RWPE2 (cell line): Measurements from ENCODE around the gene FHIT.

Experiments
- ATAC-seq: fragments of 200-7000 bp; cut with Tn5 transposase; 3 replicates; pipeline ENCODE4 v1.9.1; 2021; ENCODE audit warnings: low read depth
- DNase-seq: peaks from one replicate; pipeline ENCODE4 v3.0.0-alpha.2; 2020; ENCODE audit warnings: low spot score
- H3K27ac ChIP-seq: fragments of 450-650 bp; 2 replicates; pipeline ENCODE4 v1.5.1; 2017; ENCODE audit warnings: mild to moderate bottlenecking; ENCODE audit not compliant: poor library complexity, severe bottlenecking
- H3K27me3 ChIP-seq: fragments of 250-450 bp; sonication (Bioruptor Pico); 2 replicates; pipeline ENCODE4 v1.5.1; 2021; ENCODE audit warnings: mild to moderate bottlenecking, moderate library complexity; ENCODE audit not compliant: insufficient read depth, poor library complexity, severe bottlenecking
- H3K36me3 ChIP-seq: fragments of 250-450 bp; sonication (Bioruptor Pico); 2 replicates; pipeline ENCODE4 v1.5.1; 2020; ENCODE audit warnings: low read depth, mild to moderate bottlenecking, moderate library complexity
- H3K4me1 ChIP-seq: fragments of 250-450 bp; sonication (Bioruptor Pico); 2 replicates; pipeline ENCODE4 v1.5.1; 2021; ENCODE audit warnings: mild to moderate bottlenecking, moderate library complexity; ENCODE audit not compliant: insufficient read depth, poor library complexity, severe bottlenecking
- H3K4me3 ChIP-seq: fragments of 250-450 bp; sonication (Bioruptor Pico); 2 replicates; pipeline ENCODE4 v1.5.1; 2021; ENCODE audit warnings: mild to moderate bottlenecking, moderate library complexity; ENCODE audit not compliant: severe bottlenecking
- H3K9me3 ChIP-seq: fragments of 250-450 bp; sonication (Bioruptor Pico); 2 replicates; pipeline ENCODE4 v1.5.1; 2021; ENCODE audit warnings: mild to moderate bottlenecking, moderate library complexity; ENCODE audit not compliant: severe bottlenecking
- TF ChIP-seq, protein P1 (sequence below): fragments of 450-650 bp; IDR thresholded peaks from one replicate; pipeline ENCODE4 v1.5.1; 2017; ENCODE audit warnings: mild to moderate bottlenecking, moderate library complexity; ENCODE audit not compliant: poor library complexity, severe bottlenecking

Gene FHIT

DNA sequence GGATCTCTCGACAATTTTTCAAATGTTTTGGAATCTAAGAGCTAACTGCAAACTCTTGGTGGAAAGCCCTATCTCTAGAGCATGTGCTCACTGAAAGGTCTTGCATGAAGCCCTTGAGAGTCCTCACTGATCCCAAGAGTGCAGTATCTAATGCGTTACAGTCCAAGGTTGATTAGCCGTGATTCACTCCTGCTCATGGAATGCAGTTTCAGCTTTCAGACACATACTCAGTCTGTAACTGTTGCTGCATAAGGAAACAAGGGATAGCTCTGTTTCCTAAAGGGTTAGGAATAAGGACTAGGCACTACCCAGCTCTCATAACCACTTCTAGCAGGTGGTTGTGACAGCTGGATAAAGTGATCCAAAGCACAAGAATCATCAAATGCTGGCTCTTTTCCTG, 1514.0 kb downstream of the FHIT start:
- ATAC-seq (no peak), DNase-seq (no peak)
- no peak overlapping the region for H3K4me3 ChIP-seq
- H3K27ac ChIP-seq: no peak overlapping the region
- H3K27me3 ChIP-seq: peaks cover 6% of the 10 kb centered on the region
- TF ChIP-seq, protein P1, sequence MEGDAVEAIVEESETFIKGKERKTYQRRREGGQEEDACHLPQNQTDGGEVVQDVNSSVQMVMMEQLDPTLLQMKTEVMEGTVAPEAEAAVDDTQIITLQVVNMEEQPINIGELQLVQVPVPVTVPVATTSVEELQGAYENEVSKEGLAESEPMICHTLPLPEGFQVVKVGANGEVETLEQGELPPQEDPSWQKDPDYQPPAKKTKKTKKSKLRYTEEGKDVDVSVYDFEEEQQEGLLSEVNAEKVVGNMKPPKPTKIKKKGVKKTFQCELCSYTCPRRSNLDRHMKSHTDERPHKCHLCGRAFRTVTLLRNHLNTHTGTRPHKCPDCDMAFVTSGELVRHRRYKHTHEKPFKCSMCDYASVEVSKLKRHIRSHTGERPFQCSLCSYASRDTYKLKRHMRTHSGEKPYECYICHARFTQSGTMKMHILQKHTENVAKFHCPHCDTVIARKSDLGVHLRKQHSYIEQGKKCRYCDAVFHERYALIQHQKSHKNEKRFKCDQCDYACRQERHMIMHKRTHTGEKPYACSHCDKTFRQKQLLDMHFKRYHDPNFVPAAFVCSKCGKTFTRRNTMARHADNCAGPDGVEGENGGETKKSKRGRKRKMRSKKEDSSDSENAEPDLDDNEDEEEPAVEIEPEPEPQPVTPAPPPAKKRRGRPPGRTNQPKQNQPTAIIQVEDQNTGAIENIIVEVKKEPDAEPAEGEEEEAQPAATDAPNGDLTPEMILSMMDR: no peak
- H3K4me1 ChIP-seq: no peaks in the 10 kb centered on the region
- no peaks in the 10 kb centered on the region for H3K36me3 ChIP-seq
- no peaks in the 10 kb centered on the region for H3K9me3 ChIP-seq

DNA sequence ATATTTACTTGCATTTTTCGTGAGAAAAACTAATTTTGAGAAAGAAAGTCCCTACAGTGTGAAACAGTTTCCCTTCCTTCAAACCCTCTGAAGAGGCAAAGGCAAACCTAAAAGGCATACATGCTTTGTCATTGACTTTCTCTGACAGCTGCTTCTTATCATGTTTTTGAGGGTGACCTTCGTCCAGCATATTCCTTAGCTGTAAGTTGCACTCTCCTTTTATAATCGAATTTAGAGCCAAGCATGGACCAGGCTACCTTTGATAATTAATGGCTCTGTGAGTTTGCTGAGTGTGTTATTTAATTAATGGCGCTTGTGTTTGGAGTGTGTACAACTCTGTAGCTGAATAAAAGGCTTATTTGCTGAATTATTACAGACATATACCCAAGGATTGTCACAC, 1517.2 kb downstream of the FHIT start:
- ATAC-seq (no peak), DNase-seq (no peak)
- Histone ChIP-seq H3K27me3 (no peaks in the 10 kb centered on the region), H3K4me1 (no peaks in the 10 kb centered on the region), H3K9me3 (no peaks in the 10 kb centered on the region), H3K27ac (no peak overlapping the region), H3K4me3 (no peak overlapping the region), H3K36me3 (no peaks in the 10 kb centered on the region)
- TF ChIP-seq, protein P1: no peak

DNA sequence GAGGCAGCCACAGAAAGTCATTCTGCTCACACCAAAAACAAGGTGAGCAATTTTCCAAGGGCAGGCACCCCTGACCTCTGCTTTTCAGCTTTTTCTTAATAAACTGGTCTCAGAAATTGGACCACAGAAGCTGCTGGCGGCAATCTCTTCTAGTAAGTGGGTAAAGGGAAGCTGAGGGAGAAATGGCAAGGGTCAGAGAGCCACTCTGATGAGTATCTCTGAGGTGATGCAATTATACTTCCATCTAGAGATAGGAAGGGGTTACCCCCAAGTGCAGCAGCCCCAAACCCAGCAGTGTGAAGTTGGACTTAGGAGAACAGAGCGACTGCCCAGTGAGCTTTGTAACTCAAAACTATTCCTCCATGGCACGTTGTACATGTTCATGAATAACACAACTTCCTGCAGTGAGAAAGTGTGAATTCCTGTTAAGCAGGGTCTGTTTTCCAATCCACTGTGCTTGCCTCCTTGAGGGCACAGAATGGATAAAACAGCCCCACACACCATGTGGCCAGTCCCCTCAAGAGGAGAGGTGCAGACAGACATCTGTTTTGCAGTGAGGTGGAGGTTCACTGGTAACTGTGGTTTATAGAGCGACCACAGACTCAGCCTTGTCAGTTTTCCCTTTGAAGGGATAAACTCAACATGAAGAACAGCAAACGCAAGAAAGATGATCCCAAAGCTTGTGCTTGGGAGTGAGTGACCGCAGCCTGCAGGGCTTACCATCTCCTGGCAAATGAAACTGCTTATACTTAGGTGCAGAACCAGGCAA, 1518.0 kb downstream of the FHIT start:
- no peak for ATAC-seq
- Histone ChIP-seq H3K4me1 (no peaks in the 10 kb centered on the region), H3K27me3 (no peaks in the 10 kb centered on the region), H3K36me3 (no peaks in the 10 kb centered on the region), H3K9me3 (no peaks in the 10 kb centered on the region), H3K27ac (no peak overlapping the region), H3K4me3 (no peak overlapping the region)
- TF ChIP-seq, protein P1: no peak
- DNase-seq: no peak

DNA sequence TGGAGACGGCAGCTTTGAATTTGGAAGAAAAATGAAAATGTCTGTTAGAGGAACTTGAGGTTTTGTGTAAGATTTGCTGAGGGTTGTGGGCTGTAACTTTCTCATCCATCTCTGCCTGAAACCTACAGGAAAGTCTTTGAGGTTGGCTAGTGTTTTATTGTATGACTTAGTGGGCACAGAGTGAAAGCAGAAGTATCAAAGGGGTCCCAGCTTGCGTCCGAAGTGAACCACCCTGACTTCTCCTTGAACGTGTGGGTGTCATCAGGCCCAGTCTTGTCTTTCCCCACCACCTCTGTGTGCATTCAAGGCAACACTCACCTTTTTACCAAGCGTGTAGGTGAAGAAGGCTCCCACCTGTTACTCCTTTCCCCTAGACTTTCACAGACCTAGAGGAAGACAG, 1519.3 kb downstream of the FHIT start:
- no peak for DNase-seq
- no peaks in the 10 kb centered on the region for H3K36me3 ChIP-seq
- TF ChIP-seq, protein P1: no peak
- no peaks in the 10 kb centered on the region for H3K9me3 ChIP-seq
- H3K4me1 ChIP-seq: no peaks in the 10 kb centered on the region
- H3K27ac ChIP-seq: no peak overlapping the region
- no peak overlapping the region for H3K4me3 ChIP-seq
- ATAC-seq: no peak
- no peaks in the 10 kb centered on the region for H3K27me3 ChIP-seq

DNA sequence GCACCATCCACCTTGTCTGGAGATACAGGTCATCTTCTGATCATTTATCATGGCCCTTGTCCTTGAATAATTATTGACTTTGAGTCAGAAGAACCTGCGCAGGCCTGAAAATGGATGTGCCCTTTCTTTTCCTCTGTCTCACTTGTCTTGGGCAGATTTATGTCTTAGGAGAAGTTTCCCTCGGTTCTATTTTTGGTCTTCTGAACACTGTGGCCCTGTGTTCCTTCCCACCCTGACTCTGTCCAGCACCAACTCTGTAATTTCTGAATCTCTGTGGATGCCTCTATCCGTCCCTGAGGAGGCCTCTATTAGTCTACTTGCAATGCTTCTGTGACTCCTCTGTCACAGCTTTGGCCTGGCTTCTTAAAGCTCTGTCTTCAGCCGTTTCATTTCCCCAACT, 1520.7 kb downstream of the FHIT start:
- DNase-seq (no peak), ATAC-seq (no peak)
- H3K36me3 ChIP-seq: no peaks in the 10 kb centered on the region

More for the DNA sequence above, 1520.7 kb downstream of the FHIT start:
- TF ChIP-seq, protein P1: no peak
- H3K9me3 ChIP-seq: no peaks in the 10 kb centered on the region
- H3K27ac ChIP-seq: no peak overlapping the region
- no peaks in the 10 kb centered on the region for H3K27me3 ChIP-seq
- H3K4me3 ChIP-seq: no peak overlapping the region
- H3K4me1 ChIP-seq: no peaks in the 10 kb centered on the region
